ENCODE measurements around the gene AGT.
"Not testable (repeated sequence)": the region's sequence is repeated elsewhere in the genome, so short reads cannot be mapped to it uniquely, and the experiment has no call there.

AGT gene

DNA sequence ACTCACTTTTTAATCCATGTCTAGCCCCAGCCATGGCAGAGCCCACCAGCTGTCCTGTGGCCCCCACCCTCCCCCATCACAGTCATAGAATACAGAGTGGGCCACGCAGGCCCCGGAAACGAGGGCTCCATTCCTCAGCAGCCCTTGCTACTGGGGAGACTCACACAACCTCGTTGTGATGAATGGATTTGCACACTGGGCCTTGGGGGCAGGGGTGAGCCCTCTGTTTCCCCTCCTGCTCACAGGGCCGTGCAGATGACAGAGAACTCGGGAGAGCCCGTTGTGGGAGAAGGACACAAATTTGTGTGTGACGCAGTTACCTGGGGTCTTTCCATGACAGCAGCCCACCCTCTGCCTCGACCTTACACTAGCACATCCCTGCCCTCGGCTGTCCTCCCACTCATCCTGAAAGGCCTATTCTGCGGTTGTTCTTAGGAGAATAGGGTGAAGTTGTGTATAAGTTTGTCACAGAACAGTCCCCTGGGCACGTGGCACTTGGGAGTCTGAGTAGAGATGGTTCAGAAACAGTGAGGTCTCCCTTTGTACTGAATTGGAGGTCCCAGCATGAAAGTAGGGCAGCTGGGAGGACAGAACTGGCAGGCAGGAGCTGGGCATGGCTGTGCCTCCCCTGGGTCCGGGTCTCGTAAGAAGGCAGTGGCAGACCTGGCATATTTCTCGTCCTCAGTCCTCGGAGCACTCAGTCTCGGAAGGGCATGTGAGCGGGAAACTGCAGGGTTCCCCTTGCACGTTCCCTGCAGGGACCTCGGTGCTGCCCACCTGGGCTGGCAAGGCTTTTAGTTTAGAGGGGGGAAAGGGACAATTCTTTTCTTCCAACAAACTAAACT lies 6.8 kb downstream of the AGT start:
- no peak for DNase-seq

DNA sequence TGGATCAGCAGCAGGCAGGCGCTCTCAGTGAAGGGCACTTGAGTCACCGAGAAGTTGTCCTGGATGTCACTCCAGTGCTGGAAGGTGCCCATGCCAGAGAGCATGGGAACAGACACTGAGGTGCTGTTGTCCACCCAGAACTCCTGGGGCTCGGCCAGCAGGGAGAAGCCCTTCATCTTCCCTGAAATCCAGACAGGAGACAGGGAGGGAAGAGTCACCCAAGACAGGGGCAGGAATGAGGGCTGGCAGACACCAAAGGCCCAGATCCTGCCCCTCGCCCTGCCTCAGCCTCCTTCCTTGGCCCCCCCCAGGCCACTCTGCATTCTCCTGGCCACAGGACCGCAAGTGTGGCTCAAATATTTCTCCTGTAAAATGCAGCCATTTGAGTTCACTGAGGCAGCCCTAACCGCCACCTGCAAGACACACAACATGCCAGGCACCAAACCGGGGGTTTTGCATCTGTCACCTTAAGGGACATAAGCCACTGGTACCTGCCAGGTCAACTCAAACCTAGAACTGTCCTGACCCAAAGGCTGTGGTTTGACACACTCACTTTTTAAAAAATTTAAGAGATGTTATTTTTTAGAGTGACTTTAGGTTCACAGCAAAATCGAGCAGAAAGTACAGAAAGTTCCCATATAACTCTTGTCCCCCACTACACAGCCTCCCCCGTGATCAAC lies 7.8 kb downstream of the AGT start:
- no peak for DNase-seq

- DNase-seq = no peak
Measured at GRCh38 chr1:230705289-230706019, 8.5 kb downstream of the AGT start.

DNA sequence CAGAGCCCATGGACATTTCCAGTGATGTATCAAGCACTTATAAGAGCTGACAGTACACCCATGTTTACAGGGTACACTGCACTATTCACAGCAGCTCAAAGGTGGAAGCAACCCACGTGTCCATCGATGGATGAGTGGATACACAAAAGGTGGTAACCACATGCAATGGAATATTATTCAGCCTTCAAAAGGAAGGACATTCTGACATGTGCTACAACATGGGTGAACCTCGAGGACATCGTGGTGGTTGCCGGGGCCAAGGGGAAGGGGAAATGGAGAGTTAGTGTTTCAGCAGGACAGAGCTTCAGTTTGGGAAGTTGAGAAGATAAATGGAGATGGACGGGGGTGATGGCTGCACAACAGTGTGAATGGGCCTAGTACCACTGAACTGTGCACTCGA lies 9.1 kb downstream of the AGT start:
- DNase-seq = no peak

DNA sequence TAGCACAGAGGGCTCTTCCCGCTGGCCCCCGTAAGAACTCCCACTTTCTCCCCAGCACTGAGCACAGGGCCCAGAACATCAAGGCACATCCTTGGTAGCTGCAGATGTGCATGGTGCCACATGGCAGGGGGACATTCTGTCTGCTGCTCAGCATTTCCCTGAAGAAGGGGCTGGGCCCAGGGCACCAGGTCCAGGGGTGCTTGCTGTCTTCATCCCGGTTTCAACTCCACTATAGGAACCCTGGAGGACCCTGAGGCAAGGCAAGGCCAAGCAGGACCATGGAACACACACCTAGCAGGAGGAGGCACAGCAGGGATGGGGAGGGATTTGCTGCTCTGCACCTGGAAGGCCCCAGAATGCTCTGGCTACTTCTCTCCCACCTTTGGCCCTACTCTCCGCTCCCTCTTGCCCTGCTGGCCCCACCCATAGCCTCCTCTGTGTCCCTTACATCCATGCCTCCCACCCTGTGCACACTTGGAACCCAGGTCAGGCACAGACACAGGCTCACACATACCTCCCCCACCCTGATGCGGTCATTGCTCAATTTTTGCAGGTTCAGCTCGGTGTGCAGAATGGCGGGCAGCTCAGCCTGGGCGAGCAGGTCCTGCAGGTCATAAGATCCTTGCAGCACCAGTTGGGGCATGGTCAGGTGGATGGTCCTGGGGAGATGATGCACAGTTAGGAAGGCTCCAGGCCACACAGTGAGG lies 10.1 kb downstream of the AGT start:
- DNase-seq = no peak

DNA sequence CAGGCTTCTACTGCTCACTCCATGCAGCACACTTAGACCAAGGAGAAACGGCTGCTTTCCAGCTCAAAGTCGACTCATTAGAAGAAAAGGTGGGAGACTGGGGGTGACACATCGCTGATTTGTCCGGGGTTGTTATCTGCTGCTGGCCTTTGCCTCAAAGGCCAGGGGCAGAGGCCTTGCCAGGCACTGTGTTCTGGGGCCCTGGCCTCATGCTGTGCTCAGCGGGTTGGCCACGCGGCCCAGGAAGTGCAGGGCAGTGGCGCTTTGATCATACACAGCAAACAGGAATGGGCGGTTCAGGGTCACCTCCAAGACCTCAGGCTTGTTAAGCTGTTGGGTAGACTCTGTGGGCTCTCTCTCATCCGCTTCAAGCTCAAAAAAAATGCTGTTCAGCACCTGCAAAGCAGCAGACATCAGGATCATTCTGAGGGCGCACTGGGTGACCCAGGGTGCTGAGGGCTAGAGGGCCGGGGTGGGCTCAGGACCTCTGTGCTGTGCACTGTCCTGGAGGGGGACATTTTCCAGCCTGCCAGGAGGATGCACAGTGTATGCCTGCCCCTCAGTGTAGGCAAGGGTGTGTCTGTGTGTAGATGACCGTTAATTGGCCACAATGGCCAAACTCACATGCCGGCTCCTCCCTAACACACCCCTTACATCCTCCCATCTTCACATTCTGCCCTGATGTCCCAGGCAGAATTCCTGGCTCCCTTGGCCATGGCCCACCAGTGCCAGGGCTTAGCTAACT lies 10.8 kb downstream of the AGT start:
- DNase-seq = no peak

DNA sequence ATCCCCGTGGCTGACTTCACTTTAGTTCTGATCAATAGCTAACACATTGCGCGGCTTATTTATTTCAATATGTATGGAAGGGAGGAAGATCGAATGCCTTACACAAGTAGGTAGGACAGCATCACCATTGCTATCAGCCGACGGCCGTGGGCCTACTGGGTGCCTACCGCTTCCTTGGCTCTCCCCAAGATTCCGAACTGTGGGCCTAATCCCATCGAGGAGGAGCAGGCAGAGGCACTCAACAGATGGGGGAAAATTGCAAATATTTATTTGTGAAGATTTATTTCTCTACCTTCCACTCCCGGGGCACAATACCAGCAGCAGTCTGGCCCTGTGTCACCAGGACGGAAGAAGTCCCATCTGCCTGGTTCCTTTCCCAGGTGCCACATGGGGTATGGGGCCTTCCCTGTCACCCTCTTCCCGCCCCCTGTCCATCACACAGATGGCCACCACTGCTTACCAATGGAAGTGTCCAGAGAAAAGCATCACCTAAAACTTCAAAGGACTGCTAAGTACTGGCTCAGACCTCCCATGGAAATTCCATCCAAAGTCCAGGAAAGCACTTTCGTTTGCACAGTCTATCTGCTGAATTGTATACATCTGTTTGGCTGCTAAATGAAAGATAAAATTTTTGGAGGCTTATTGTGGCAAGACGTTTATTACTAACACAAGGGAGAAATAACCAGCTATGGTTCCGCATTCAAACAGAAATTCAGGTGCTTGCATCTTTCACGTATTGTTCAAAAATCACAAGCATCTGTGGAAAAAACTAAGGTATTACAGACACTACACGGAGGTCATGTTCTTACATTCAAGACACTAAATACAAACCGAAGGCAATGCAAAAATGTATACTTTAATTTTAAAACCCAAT lies 11.8 kb downstream of the AGT start:
- no peak for DNase-seq

- no peak for DNase-seq
Measured at GRCh38 chr1:230701434-230701833, 12.5 kb downstream of the AGT start.

GRCh38 chr1:230700132-230700531 lies 13.8 kb downstream of the AGT start:
- DNase-seq = no peak

- no peak for DNase-seq
Measured at GRCh38 chr1:230699716-230700115, 14.2 kb downstream of the AGT start.

DNA sequence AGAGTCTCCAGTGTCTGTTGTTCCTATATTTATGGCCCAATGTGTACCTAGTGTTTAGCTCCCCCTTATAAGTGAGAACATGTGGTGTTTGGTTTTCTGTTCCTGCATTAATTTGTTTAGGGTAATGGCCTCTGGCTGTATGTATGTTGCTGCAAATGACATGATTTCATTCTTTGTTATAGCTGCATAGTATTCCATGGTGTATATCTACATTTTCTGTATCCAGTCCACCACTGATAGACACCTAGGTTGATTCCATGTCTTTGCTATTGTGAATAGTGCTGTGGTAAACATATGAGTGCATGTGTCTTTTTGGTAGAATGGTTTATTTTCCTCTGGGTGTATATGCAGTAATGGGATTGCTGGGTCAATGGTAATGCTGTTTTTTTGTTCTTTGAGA lies 15.0 kb downstream of the AGT start:
- not testable (repeated sequence) for DNase-seq

- no peak for DNase-seq
Measured at GRCh38 chr1:230698130-230698529, 15.8 kb downstream of the AGT start.

DNA sequence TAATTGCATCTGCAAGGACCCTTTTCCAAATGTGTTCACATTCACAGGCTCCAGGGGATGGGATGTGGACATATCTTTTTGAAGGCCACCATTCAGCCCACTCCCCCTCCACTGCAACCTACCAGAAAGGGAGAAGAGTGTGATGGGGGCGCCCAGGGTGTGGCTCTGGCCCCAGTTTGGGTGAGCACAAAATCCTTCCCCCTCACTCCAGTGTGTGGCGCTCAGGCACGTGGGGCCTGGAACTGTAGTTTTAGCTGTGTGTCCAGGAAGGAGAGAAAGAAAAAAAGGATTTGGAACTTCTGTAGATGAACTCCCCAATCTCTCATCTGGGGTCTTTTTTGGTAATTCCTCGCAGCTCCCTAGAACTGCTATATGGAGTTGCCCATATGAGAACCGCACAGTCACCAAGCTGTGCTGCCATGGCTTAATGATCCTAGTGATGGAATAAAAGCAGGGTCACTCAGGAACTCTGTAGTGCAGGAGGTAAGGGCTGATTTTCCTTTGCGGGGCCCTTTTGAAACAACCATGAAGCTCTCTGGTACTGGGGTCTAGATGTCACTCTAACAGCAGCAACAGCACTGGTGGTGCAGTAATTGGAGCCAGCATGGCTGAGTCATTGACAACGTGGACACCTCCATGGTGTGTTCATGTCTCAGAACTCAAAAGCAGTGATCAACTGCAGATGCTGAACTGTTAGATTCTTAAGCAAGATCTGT lies 17.0 kb downstream of the AGT start:
- no peak for DNase-seq

DNA sequence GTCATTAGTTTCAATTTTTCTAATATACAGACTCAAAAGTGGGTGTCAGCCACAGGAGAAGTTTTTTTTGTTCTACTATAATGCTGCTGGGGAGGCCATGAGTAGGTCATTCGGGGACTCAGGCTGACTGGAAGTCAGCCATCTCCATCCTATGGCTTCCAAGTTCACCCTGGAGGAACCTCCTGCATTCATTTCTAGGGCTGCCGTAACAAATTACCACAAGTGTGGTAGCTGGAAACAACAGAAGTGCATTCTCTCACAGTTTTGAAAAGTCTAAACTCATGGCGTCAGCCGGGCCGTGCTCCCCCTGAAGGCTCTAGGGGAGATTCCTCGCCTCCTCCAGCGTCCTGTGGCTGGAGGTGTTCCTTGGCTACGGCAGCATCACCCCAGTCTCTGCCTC lies 17.7 kb downstream of the AGT start:
- no peak for DNase-seq

GRCh38 chr1:230694991-230695390 lies 18.9 kb downstream of the AGT start:
- no peak for DNase-seq

GRCh38 chr1:230694464-230694863 lies 19.5 kb downstream of the AGT start:
- DNase-seq = no peak

GRCh38 chr1:230693777-230694176 lies 20.1 kb downstream of the AGT start:
- no peak for DNase-seq

DNA sequence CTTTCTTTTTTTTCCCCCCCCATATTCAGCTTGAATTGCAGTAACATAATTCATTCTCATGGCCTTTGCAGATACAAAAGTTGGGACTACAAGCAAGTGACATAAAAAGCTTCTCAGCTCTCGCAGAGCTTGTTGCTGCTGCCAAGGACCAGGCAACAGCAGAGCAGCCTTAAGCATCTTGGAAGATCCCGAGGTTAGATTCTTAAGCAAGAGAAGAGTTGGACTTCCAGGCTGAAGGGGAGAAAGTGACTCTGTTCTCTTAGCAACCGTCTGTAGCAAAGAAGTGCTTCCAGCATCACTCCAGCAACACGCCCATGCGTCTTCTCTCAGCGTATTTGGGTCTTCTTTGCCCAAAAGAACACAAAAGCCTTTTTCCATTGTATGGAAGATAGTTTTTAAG lies 20.7 kb downstream of the AGT start:
- DNase-seq = no peak

DNA sequence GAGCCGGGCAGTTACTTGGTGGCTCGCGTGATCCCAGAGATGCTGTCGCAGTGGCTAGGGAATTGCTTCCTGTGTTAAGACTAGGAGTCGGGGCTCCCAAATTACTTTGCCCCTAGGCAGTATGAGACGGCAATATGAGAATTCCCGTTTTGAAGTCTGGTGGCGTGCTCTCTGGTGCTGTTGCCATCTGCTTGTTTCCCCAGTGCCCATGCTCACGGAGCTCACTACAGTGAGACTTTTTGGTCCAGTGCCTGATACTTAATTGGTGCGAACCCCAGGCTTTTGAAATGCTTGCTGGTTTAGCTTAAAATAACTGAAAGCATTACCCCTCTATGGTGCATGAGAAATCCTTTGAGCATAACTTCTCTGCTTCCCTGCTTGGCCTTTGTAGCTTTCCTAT lies 22.3 kb downstream of the AGT start:
- no peak for DNase-seq

DNA sequence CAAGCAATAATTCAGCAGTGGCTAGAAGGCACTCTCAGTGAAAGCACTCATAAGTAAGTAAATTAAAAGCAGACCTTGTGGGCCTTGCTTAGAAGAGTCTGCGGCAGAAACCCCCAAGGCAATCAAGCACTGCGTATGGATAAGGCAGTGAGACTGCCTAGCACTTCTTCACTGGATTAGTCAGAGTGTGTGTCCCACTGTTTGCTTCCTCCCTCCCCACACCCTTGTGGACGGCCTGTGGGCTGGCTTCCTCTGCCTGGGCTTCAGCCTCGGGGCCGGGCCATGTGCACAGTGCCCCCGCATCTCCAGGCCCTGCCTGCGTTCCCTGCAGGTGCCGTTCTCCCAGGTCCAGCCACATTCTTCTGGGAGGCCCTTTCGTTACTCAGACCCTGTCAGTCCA lies 23.8 kb downstream of the AGT start:
- no peak for DNase-seq

GRCh38 chr1:230686747-230687146 lies 27.2 kb downstream of the AGT start:
- DNase-seq = no peak
